ENCODE data around the gene MYOC. TPM values are rescaled to one million over a fixed set of nuclear protein-coding genes. Genes with fewer than 3 reads are reported as not detected.
A peak's percentile ranks its signal among the peaks of the same experiment; 100 is the strongest.

Gene MYOC
- total RNA-seq, 1 experiment from 2014 or later, result not detected

- Histone ChIP-seq H3K4me1 (ENCODE audit: control insufficient read depth, insufficient read depth, low read length) (no peaks in the 10 kb centered on the region), H3K27me3 (ENCODE audit: control insufficient read depth, insufficient read depth, low read length) (no peaks in the 10 kb centered on the region; the same call in 1 of the 2 replicates), H3K4me3 (ENCODE audit: low read depth in 2 of 2, low read length in 2 of 2) (no peak overlapping the region), H3K9me3 (ENCODE audit: control insufficient read depth, insufficient read depth, low read depth, low read length) (no peaks in the 10 kb centered on the region), H3K27ac (ENCODE audit: low read length) (no peak overlapping the region), H3K36me3 (ENCODE audit: control insufficient read depth, insufficient read depth, low read length) (no peaks in the 10 kb centered on the region)
- BruUV-seq (replicated peaks), result no TSS peak
- ChIA-PET POLR2A (interaction anchor here (0.7 kb wide), 1 partner anchor 11 kb away, joined by 4 read pairs; no protein-coding TSS in a partner anchor), CTCF (interaction anchor here (0.6 to 1.7 kb wide), 2 partner anchors 10 to 48 kb away, joined by 3 to 5 read pairs; no protein-coding TSS in a partner anchor)
- in situ Hi-C loops (cut with HindIII; ENCODE audit: low pct_unique_long_range_greater_than_20kb, low sequenced_read_pairs) (no loop called here), intact Hi-C loops (cut with micrococcal nuclease; ENCODE audit: unreplicated experiment) (no loop called here)
- peak; percentile 56; the same call in 1 of the 2 replicates for ATAC-seq
- TF ChIP-seq REST (IDR thresholded peaks at IDR 0.05; ENCODE audit: insufficient read depth in 1 of 2, low read depth in 2 of 2, low read length in 1 of 2) (no peak), POLR2AphosphoS5 (IDR thresholded peaks at IDR 0.05; ENCODE audit: low read depth, low read length) (no peak), SIN3A (IDR thresholded peaks at IDR 0.05; ENCODE audit: borderline replicate concordance, insufficient read depth, low read depth, low read length) (no peak), CTCF (IDR thresholded peaks at IDR 0.05) (peak; percentile 75), TCF7L2 (IDR thresholded peaks at IDR 0.05; ENCODE audit: low read depth, low read length) (no peak)
- peak; percentile 24 for DNase-seq (ENCODE audit: low read depth, low spot score)
Observed at GRCh38 chr1:171654942-171655745, 2.7 kb upstream of the MYOC start.

- no peak for DNase-seq (ENCODE audit: low read depth, low spot score)
- Histone ChIP-seq H3K27me3 (ENCODE audit: control insufficient read depth, insufficient read depth, low read length) (no peaks in the 10 kb centered on the region; the same call in 1 of the 2 replicates), H3K27ac (ENCODE audit: low read length) (no peak overlapping the region), H3K4me1 (ENCODE audit: control insufficient read depth, insufficient read depth, low read length) (no peaks in the 10 kb centered on the region), H3K9me3 (ENCODE audit: control insufficient read depth, insufficient read depth, low read depth, low read length) (no peaks in the 10 kb centered on the region), H3K4me3 (ENCODE audit: low read depth in 2 of 2, low read length in 2 of 2) (no peak overlapping the region), H3K36me3 (ENCODE audit: control insufficient read depth, insufficient read depth, low read length) (no peaks in the 10 kb centered on the region)
- intact Hi-C loops (cut with micrococcal nuclease; ENCODE audit: unreplicated experiment) (no loop called here), in situ Hi-C loops (cut with HindIII; ENCODE audit: low pct_unique_long_range_greater_than_20kb, low sequenced_read_pairs) (no loop called here)
- no TSS peak for BruUV-seq (replicated peaks)
- ATAC-seq, result peak; percentile 50; the same call in 1 of the 2 replicates
- TF ChIP-seq REST (IDR thresholded peaks at IDR 0.05; ENCODE audit: insufficient read depth in 1 of 2, low read depth in 2 of 2, low read length in 1 of 2) (no peak), TCF7L2 (IDR thresholded peaks at IDR 0.05; ENCODE audit: low read depth, low read length) (no peak), POLR2AphosphoS5 (IDR thresholded peaks at IDR 0.05; ENCODE audit: low read depth, low read length) (no peak), SIN3A (IDR thresholded peaks at IDR 0.05; ENCODE audit: borderline replicate concordance, insufficient read depth, low read depth, low read length) (no peak), CTCF (IDR thresholded peaks at IDR 0.05) (no peak)
- ChIA-PET POLR2A (interaction anchor here (0.7 kb wide), 1 partner anchor 10 kb away, joined by 4 read pairs; no protein-coding TSS in a partner anchor), CTCF (interaction anchor here (0.6 to 1.7 kb wide), 2 partner anchors 10 to 48 kb away, joined by 3 to 5 read pairs; no protein-coding TSS in a partner anchor)
Observed at GRCh38 chr1:171654201-171654941, 1.9 kb upstream of the MYOC start.
